ENCODE data around the gene ATP2B3. TPM values are rescaled to one million over a fixed set of nuclear protein-coding genes. Genes with fewer than 3 reads are reported as not detected.

ATP2B3 gene
- polyA plus RNA-seq, 3 donors, result 0.01 TPM; not detected in 2

GRCh38 chrX:153560466-153560865 lies 43.0 kb downstream of the ATP2B3 start:
- H3K9me3 Mint-ChIP-seq, result peaks cover 0 to 4% (median 0%) of the 10 kb centered on the region in 7 donors
- no peaks in the 10 kb centered on the region for H3K36me3 ChIP-seq (replicated peaks in 1 of 2; ENCODE audit: control insufficient read depth in 1 of 2, insufficient read depth in 2 of 2, low read length in 2 of 2)
- H3K79me2 ChIP-seq (ENCODE audit: insufficient read depth, low read length), result no peaks in the 10 kb centered on the region
- no peak for DNase-seq
- peak overlapping the region; percentile 46 for H3K4me2 ChIP-seq (replicated peaks; ENCODE audit: extremely low read depth, low read length, poor library complexity, severe bottlenecking)
- no peaks in the 10 kb centered on the region for H3K9me3 ChIP-seq (replicated peaks in 1 of 2; ENCODE audit: control insufficient read depth in 1 of 2, insufficient read depth in 1 of 2, low read length in 2 of 2)
- H3K4me3 Mint-ChIP-seq, result no peak overlapping the region
- H3K9ac ChIP-seq (ENCODE audit: insufficient read depth, low read length, poor library complexity, severe bottlenecking), result no peak overlapping the region
- no peaks in the 10 kb centered on the region for H3K36me3 Mint-ChIP-seq
- H3K27ac ChIP-seq (ENCODE audit: low read depth in 1 of 2, low read length in 2 of 2), result peak overlapping the region in 1 of 2 donors; percentile 53
- H2AFZ ChIP-seq (ENCODE audit: insufficient read depth, low read depth, low read length, poor library complexity, severe bottlenecking), result peak overlapping the region; percentile 72
- H3K4me3 ChIP-seq (replicated peaks in 1 of 3; ENCODE audit: low read depth in 2 of 3, low read length in 3 of 3), result peak overlapping the region in 1 of 3 experiments; percentile 8
- H3K4me1 ChIP-seq (ENCODE audit: control insufficient read depth in 1 of 2, insufficient read depth in 2 of 2, low read length in 2 of 2), result peaks cover 17 to 21% of the 10 kb centered on the region in 2 donors
- no peaks in the 10 kb centered on the region for H3K27me3 ChIP-seq (ENCODE audit: control insufficient read depth in 2 of 2, insufficient read depth in 2 of 2, low read length in 2 of 2)
- H3K27me3 Mint-ChIP-seq (ENCODE audit: low read depth in 3 of 3), result peaks cover 1 to 13% (median 3%) of the 10 kb centered on the region in 3 donors
- H3K27ac Mint-ChIP-seq, result no peak overlapping the region
- 60% methylated on average over 2 of the region's 22 CpGs for WGBS (ENCODE audit: insufficient coverage)
- peaks cover 30% of the 10 kb centered on the region for H3K4me1 Mint-ChIP-seq
- no peak for TF ChIP-seq CTCF (IDR thresholded peaks at IDR 0.05)
- intact Hi-C loops (cut with micrococcal nuclease), result no loop called here
- no peaks in the 10 kb centered on the region for H4K20me1 ChIP-seq (ENCODE audit: insufficient read depth, low read length)

GRCh38 chrX:153561337-153561736 lies 43.9 kb downstream of the ATP2B3 start:
- intact Hi-C loops (cut with micrococcal nuclease), result no loop called here
- no peaks in the 10 kb centered on the region for H3K36me3 Mint-ChIP-seq

More at GRCh38 chrX:153561337-153561736, 43.9 kb downstream of the ATP2B3 start:
- Mint-ChIP-seq H3K27ac (no peak overlapping the region), H3K4me1 (peaks cover 30% of the 10 kb centered on the region), H3K9me3 (peaks cover 0 to 4% (median 0%) of the 10 kb centered on the region in 7 donors), H3K27me3 (ENCODE audit: low read depth in 3 of 3) (peaks cover 1 to 13% (median 3%) of the 10 kb centered on the region in 3 donors), H3K4me3 (no peak overlapping the region)
- Histone ChIP-seq H2AFZ (ENCODE audit: insufficient read depth, low read depth, low read length, poor library complexity, severe bottlenecking) (no peak overlapping the region), H3K4me2 (replicated peaks; ENCODE audit: extremely low read depth, low read length, poor library complexity, severe bottlenecking) (no peak overlapping the region), H4K20me1 (ENCODE audit: insufficient read depth, low read length) (no peaks in the 10 kb centered on the region), H3K79me2 (ENCODE audit: insufficient read depth, low read length) (no peaks in the 10 kb centered on the region), H3K4me1 (ENCODE audit: control insufficient read depth in 1 of 2, insufficient read depth in 2 of 2, low read length in 2 of 2) (peaks cover 17 to 21% of the 10 kb centered on the region in 2 donors), H3K36me3 (replicated peaks in 1 of 2; ENCODE audit: control insufficient read depth in 1 of 2, insufficient read depth in 2 of 2, low read length in 2 of 2) (no peaks in the 10 kb centered on the region), H3K27ac (ENCODE audit: low read depth in 1 of 2, low read length in 2 of 2) (no peak overlapping the region), H3K27me3 (ENCODE audit: control insufficient read depth in 2 of 2, insufficient read depth in 2 of 2, low read length in 2 of 2) (no peaks in the 10 kb centered on the region), H3K9ac (ENCODE audit: insufficient read depth, low read length, poor library complexity, severe bottlenecking) (no peak overlapping the region), H3K9me3 (replicated peaks in 1 of 2; ENCODE audit: control insufficient read depth in 1 of 2, insufficient read depth in 1 of 2, low read length in 2 of 2) (no peaks in the 10 kb centered on the region), H3K4me3 (replicated peaks in 1 of 3; ENCODE audit: low read depth in 2 of 3, low read length in 3 of 3) (no peak overlapping the region)
- WGBS (ENCODE audit: insufficient coverage), result 48% methylated on average over 5 of the region's 7 CpGs
- no peak for TF ChIP-seq CTCF (IDR thresholded peaks at IDR 0.05)
- DNase-seq, result no peak

All from CD14-positive monocyte (primary cell).